OCI-LY1 (cell line): ENCODE data around the gene PDXDC1.
"Not testable (repeated sequence)": the region's sequence is repeated elsewhere in the genome, so short reads cannot be mapped to it uniquely, and the experiment has no call there.

ENCODE experiments used
- H2AFZ ChIP-seq: fragments of 200-600 bp; sonication (generic), shearing (Covaris generic); 2 replicates; pipeline ENCODE4 v1.6.0; 2014; ENCODE audit warnings: antibody characterized with exemption, mild to moderate bottlenecking, low read length
- H3F3A ChIP-seq: fragments of 200-600 bp; sonication (generic), shearing (Covaris generic); 2 replicates; pipeline ENCODE4 v1.6.0; 2014; ENCODE audit warnings: mild to moderate bottlenecking, antibody characterized with exemption, low read length, moderate library complexity; ENCODE audit not compliant: insufficient read depth
- H3K27ac ChIP-seq: fragments of 200-600 bp; sonication (generic); 2 replicates; pipeline ENCODE4 v1.5.1; 2014; ENCODE audit warnings: low read length, mixed run types, mild to moderate bottlenecking, low read depth; ENCODE audit not compliant: poor library complexity, severe bottlenecking
- H3K27me3 ChIP-seq: fragments of 200-600 bp; sonication (generic); 2 replicates; pipeline ENCODE4 v1.6.0; 2014; ENCODE audit warnings: antibody characterized with exemption, mild to moderate bottlenecking, low read length, moderate library complexity; ENCODE audit not compliant: insufficient read depth
- H3K36me3 ChIP-seq: fragments of 200-600 bp; sonication (generic); 2 replicates; pipeline ENCODE4 v1.6.1; 2014; ENCODE audit warnings: mild to moderate bottlenecking, antibody characterized with exemption, low read length, moderate library complexity, mixed read lengths; ENCODE audit not compliant: insufficient read depth
- H3K4me1 ChIP-seq: fragments of 200-600 bp; sonication (generic); 2 replicates; pipeline ENCODE4 v1.5.1; 2014; ENCODE audit warnings: mild to moderate bottlenecking, low read length, moderate library complexity; ENCODE audit not compliant: insufficient read depth, severe bottlenecking
- H3K4me2 ChIP-seq: fragments of 200-600 bp; sonication (generic), shearing (Covaris generic); 2 replicates; pipeline ENCODE4 v1.6.1; 2014; ENCODE audit warnings: low read length
- H3K4me3 ChIP-seq: fragments of 200-600 bp; sonication (generic); 2 replicates; pipeline ENCODE4 v1.5.1; 2014; ENCODE audit warnings: low read length, low read depth, mild to moderate bottlenecking, mixed read lengths; ENCODE audit not compliant: poor library complexity, severe bottlenecking
- H3K79me2 ChIP-seq: fragments of 200-600 bp; shearing (Covaris generic); 2 replicates; pipeline ENCODE4 v1.6.1; 2016; ENCODE audit warnings: mixed run types, low read length, mixed read lengths; ENCODE audit not compliant: insufficient read depth
- H3K9ac ChIP-seq: fragments of 200-600 bp; sonication (generic), shearing (Covaris generic); 2 replicates; pipeline ENCODE4 v1.6.1; 2014; ENCODE audit warnings: mild to moderate bottlenecking, low read length, mixed read lengths
- H3K9me2 ChIP-seq: fragments of 200-600 bp; sonication (generic), shearing (Covaris generic); 2 replicates; pipeline ENCODE4 v1.6.1; 2014; ENCODE audit warnings: low read depth, mild to moderate bottlenecking, low read length, mixed read lengths
- H3K9me3 ChIP-seq: fragments of 200-600 bp; shearing (Covaris generic); 2 replicates; pipeline ENCODE4 v1.6.1; 2014; ENCODE audit warnings: low read length, mixed read lengths
- H4K20me1 ChIP-seq: fragments of 200-600 bp; sonication (generic), shearing (Covaris generic); 2 replicates; pipeline ENCODE4 v1.6.0; 2016; ENCODE audit warnings: mild to moderate bottlenecking, low read length; ENCODE audit not compliant: insufficient read depth
- TF ChIP-seq, protein P1 (sequence below): fragments of 200-600 bp; sonication (generic), shearing (Covaris generic); IDR thresholded peaks from 2 replicates; pipeline ENCODE4 v1.5.1; 2017; ENCODE audit warnings: mild to moderate bottlenecking, antibody characterized with exemption, low read length, moderate library complexity, mixed read lengths

PDXDC1 gene

DNA sequence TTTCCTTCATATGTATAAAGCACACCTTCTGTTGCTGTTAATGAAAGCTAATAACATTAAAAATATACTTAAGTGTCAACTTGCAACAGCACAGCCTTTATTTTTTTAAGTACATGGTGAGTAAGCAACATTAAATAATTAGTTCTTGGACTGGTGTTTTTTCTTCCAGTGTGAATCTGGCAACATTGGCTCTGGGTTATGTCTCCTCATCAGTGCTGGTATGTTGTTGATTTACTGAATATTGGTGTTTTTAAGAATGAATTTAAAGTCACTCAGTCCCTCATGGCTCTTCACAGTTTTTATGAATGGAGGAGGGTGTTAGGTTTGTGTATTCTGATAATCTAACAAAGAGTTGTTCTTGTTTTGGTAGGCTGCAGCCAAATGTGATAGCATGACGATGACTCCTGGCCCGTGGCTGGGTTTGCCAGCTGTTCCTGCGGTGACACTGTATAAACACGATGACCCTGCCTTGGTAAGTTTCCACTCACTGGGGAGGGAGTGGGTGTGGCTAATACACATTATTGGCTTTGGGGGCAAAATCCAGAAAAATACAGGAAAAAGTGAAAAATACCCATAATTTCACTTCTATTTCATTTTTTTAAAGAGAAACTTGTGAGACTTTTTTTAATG lies 42.2 kb downstream of the PDXDC1 start:
- H3K4me3 ChIP-seq, H3K9me2 ChIP-seq, H4K20me1 ChIP-seq, H3K79me2 ChIP-seq, H2AFZ ChIP-seq, H3F3A ChIP-seq, H3K4me1 ChIP-seq, H3K9ac ChIP-seq, H3K27me3 ChIP-seq, H3K4me2 ChIP-seq, H3K9me3 ChIP-seq: not testable (repeated sequence)
- H3K36me3 ChIP-seq, result peaks cover 26% of the 10 kb centered on the region; the same call in 1 of the 2 replicates
- peak overlapping the region; percentile 10 for H3K27ac ChIP-seq

DNA sequence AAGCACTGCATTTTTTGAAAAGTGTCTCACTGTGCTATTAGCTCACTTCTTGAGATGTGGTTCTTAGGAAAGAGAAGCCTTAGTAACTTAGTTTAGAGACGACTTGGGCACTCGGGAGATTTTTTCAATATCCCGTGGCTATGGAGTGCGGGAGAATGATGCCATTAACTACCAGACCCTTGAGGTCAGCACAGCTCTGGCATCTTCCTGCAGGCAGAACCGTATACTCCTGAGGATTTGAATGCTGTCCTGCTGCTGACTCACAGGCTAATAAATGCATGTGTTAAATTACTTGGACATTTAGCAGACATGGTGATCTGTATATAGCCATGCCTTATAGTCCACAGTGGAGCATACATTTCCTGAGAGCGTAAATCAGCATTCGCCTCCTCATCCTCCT lies 46.6 kb downstream of the PDXDC1 start:
- H3K27me3 ChIP-seq, H3K4me3 ChIP-seq, H3K4me2 ChIP-seq, H4K20me1 ChIP-seq, H3K79me2 ChIP-seq, H3K9ac ChIP-seq, H3K9me2 ChIP-seq, H3F3A ChIP-seq, H2AFZ ChIP-seq, H3K27ac ChIP-seq, H3K4me1 ChIP-seq, H3K9me3 ChIP-seq: not testable (repeated sequence)
- H3K36me3 ChIP-seq, result peaks cover 54% of the 10 kb centered on the region; the same call in 1 of the 2 replicates

DNA sequence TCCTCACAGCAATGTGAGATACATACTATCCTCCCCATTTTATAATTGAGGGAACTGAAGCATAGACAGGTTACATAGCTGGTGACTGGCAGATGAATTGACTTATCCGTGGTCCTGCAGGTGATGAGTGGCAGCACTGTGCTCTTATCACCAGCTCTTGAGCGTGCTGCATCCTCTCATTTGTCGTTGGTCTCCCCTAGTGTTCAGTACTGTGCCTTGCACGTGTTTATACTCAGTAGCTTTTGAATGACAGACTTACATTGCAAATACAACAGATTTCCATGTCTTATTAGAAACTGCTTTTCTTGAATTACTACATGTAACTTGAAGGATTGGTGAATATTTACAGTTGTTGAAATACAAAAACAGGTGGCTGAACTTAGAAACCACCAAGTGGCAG lies 47.4 kb downstream of the PDXDC1 start:
- not testable (repeated sequence) for H3K79me2 ChIP-seq, H3K9me2 ChIP-seq, H4K20me1 ChIP-seq, H3K4me1 ChIP-seq, H2AFZ ChIP-seq, H3K27ac ChIP-seq, H3K9ac ChIP-seq, H3K27me3 ChIP-seq, H3F3A ChIP-seq, H3K4me2 ChIP-seq, H3K4me3 ChIP-seq, H3K9me3 ChIP-seq
- TF ChIP-seq, protein P1, sequence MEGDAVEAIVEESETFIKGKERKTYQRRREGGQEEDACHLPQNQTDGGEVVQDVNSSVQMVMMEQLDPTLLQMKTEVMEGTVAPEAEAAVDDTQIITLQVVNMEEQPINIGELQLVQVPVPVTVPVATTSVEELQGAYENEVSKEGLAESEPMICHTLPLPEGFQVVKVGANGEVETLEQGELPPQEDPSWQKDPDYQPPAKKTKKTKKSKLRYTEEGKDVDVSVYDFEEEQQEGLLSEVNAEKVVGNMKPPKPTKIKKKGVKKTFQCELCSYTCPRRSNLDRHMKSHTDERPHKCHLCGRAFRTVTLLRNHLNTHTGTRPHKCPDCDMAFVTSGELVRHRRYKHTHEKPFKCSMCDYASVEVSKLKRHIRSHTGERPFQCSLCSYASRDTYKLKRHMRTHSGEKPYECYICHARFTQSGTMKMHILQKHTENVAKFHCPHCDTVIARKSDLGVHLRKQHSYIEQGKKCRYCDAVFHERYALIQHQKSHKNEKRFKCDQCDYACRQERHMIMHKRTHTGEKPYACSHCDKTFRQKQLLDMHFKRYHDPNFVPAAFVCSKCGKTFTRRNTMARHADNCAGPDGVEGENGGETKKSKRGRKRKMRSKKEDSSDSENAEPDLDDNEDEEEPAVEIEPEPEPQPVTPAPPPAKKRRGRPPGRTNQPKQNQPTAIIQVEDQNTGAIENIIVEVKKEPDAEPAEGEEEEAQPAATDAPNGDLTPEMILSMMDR, result peak; percentile 83
- peaks cover 48% of the 10 kb centered on the region; the same call in 1 of the 2 replicates for H3K36me3 ChIP-seq

DNA sequence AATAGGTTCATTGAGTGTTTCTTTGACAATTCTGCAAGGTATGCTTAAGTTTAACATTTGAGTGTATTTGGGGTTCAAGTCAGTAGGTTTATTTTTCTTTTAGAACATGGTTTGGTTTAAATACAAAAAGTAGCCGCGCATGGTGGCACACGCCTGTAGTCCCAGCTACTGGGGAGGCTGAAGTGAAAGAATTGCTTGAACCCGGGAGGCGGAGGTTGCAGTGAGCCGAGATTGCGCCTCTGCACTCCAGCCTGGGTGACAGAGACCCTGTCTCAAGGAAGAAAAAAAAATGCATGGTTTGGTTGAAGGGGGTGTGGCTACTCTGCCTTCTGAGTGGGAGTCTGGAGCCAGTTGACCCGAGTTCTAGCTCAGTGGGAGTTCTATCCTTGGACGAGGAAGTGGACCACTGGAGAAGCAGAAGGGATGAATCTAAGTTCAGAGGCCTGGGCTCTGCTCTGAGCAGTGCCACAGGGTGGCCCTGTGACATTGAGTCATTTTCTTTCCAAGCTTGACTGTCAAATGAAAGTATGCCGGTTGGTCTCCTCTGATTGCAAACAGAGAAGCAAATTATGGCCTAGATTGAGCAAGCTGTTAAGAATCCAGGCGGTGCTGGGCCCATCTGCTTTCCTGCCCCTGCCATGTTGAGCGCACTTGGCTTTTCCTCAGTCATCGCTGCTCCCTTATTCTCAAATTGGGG lies 48.7 kb downstream of the PDXDC1 start:
- H4K20me1 ChIP-seq, H3K9me2 ChIP-seq, H3K27me3 ChIP-seq, H3K4me1 ChIP-seq, H2AFZ ChIP-seq, H3K4me2 ChIP-seq, H3K9ac ChIP-seq, H3K27ac ChIP-seq, H3K4me3 ChIP-seq, H3K79me2 ChIP-seq, H3K9me3 ChIP-seq, H3F3A ChIP-seq: not testable (repeated sequence)
- peaks cover 49% of the 10 kb centered on the region; the same call in 1 of the 2 replicates for H3K36me3 ChIP-seq

DNA sequence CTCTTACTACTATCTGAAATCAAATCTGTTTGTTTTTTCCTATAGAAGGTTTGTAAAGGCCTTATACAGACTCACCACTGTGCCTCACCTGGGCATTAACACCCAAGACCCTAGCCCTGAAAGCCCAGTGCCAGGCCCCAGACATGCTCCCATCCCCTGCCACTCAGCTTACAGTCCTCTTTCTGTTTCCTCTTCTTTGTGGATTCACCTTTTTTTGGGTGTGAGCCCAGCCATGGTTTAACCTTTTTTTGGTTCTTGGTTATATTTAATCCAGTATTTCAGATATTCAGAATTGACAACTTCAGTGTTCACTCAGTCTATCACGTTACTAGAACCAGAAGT lies 50.0 kb downstream of the PDXDC1 start:
- H3K79me2 ChIP-seq, H3K9ac ChIP-seq, H3F3A ChIP-seq, H3K9me2 ChIP-seq, H3K4me3 ChIP-seq, H3K4me1 ChIP-seq, H3K27me3 ChIP-seq, H3K27ac ChIP-seq, H3K4me2 ChIP-seq, H3K9me3 ChIP-seq, H4K20me1 ChIP-seq, H2AFZ ChIP-seq: not testable (repeated sequence)
- peaks cover 50% of the 10 kb centered on the region; the same call in 1 of the 2 replicates for H3K36me3 ChIP-seq

DNA sequence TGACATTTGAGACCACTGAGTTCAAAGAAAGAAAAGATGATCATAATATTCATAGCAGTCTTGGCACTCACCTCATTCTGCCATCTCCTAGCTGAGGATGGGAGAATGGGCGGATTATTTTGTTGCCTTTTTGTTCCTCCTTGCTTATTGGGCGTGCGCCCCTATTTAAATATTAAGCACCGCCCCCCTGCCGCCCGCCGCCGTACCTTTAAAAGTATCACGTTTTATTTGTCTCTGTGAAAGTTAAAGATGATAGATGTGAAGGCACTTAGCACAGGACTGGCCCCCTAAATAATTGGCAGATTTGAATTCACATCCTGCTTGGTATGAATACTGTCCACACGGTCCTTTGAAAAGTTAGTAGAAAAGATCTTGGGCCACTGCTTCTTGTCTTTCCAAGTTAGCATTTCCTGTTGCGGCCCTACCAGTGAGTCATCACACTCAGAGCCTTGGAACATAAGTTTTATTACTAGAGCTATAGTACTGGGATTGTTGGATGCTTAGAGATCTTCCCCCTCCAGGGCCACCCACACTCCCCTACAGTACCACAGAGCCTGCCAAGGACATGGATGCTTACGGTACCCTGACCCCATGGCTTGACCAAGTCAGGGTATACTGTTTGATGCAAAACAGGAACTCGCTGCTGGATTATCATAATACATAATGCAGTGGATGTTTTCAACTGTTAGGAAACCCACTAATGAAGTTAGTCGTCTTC lies 50.6 kb downstream of the PDXDC1 start:
- not testable (repeated sequence) for H3K9ac ChIP-seq, H3F3A ChIP-seq, H3K9me3 ChIP-seq, H4K20me1 ChIP-seq, H2AFZ ChIP-seq, H3K4me2 ChIP-seq, H3K4me3 ChIP-seq, H3K27ac ChIP-seq, H3K27me3 ChIP-seq, H3K4me1 ChIP-seq, H3K9me2 ChIP-seq, H3K79me2 ChIP-seq
- H3K36me3 ChIP-seq, result peaks cover 50% of the 10 kb centered on the region; the same call in 1 of the 2 replicates

DNA sequence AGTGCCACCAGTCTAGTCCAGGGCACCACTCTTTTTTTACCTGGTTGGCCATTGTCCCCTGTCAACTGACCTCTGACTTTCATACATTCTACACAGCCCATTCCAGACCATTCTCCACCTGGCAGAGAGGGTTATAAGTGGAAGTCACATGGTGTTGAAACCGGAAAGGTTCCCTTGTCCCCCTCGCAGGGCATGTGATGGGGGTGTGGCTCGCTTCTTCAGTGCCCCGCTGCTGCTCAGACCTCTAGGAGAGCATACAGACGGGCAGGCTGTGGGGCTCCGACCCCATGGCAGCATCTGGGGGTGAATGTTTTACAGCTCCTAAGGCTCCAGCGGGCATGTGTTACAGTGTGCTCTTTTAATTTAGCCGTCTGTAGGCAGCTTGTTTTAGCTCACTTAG lies 52.2 kb downstream of the PDXDC1 start:
- H3K4me3 ChIP-seq, H3K27me3 ChIP-seq, H3K4me1 ChIP-seq, H3K79me2 ChIP-seq, H3K27ac ChIP-seq, H3F3A ChIP-seq, H3K9me3 ChIP-seq, H4K20me1 ChIP-seq, H3K9ac ChIP-seq, H3K9me2 ChIP-seq, H2AFZ ChIP-seq, H3K4me2 ChIP-seq: not testable (repeated sequence)
- H3K36me3 ChIP-seq, result peaks cover 60% of the 10 kb centered on the region
